H9 (cell line): ENCODE measurements around the gene VEGFC. TPM values are rescaled to one million over a fixed set of nuclear protein-coding genes. Genes with fewer than 3 reads are reported as not detected.

Source experiments
- DNase-seq: peaks from one replicate; pipeline ENCODE4 v3.0.0-alpha.2; 2017
- H2AFZ ChIP-seq: one replicate; pipeline ENCODE4 v1.6.1; 2013; ENCODE audit warnings: mild to moderate bottlenecking, low read length, control low read depth, moderate library complexity
- H2AK5ac ChIP-seq: 2 replicates; pipeline ENCODE4 v1.6.1; 2013; ENCODE audit warnings: low read length, control low read depth, mixed read lengths; ENCODE audit not compliant: insufficient read length
- H2BK120ac ChIP-seq: one replicate; pipeline ENCODE4 v1.6.1; 2013; ENCODE audit warnings: low read depth, mild to moderate bottlenecking, low read length, control low read depth, inconsistent platforms; ENCODE audit not compliant: poor library complexity, severe bottlenecking
- H2BK12ac ChIP-seq: 2 replicates; pipeline ENCODE4 v1.6.1; 2013; ENCODE audit warnings: low read length, control low read depth, mixed read lengths, low read depth; ENCODE audit not compliant: insufficient read length
- H2BK15ac ChIP-seq: 2 replicates; pipeline ENCODE4 v1.6.1; 2013; ENCODE audit warnings: low read depth, low read length, control low read depth
- H2BK20ac ChIP-seq: one replicate; pipeline ENCODE4 v1.6.1; 2013; ENCODE audit warnings: low read depth, mild to moderate bottlenecking, low read length, control low read depth, inconsistent platforms; ENCODE audit not compliant: poor library complexity, severe bottlenecking
- H2BK5ac ChIP-seq: 2 replicates; pipeline ENCODE4 v1.6.1; 2013; ENCODE audit warnings: low read length, control low read depth, mixed read lengths; ENCODE audit not compliant: insufficient read length
- H3K14ac ChIP-seq: 2 replicates; pipeline ENCODE4 v1.6.1; 2013; ENCODE audit warnings: low read length, control low read depth; ENCODE audit not compliant: insufficient read depth
- H3K18ac ChIP-seq: 2 replicates; pipeline ENCODE4 v1.6.1; 2013; ENCODE audit warnings: low read depth, mild to moderate bottlenecking, mixed read lengths, low read length, control low read depth; ENCODE audit not compliant: insufficient read length
- H3K23ac ChIP-seq: 2 replicates; pipeline ENCODE4 v1.6.1; 2013; ENCODE audit warnings: low read length, control low read depth, mixed read lengths, low read depth; ENCODE audit not compliant: insufficient read length
- H3K23me2 ChIP-seq: 2 replicates; pipeline ENCODE4 v1.6.1; 2013; ENCODE audit warnings: low read depth, mild to moderate bottlenecking, mixed read lengths, low read length, control low read depth; ENCODE audit not compliant: insufficient read length, poor library complexity, severe bottlenecking
- H3K27ac ChIP-seq: 2 replicates; pipeline ENCODE4 v1.5.1; 2013; ENCODE audit warnings: low read length, control low read depth, mixed read lengths, low read depth; ENCODE audit not compliant: insufficient read length
- H3K27me3 ChIP-seq: 2 replicates; pipeline ENCODE4 v1.6.1; 2013; ENCODE audit warnings: low read length, control low read depth, inconsistent platforms; ENCODE audit not compliant: insufficient read depth
- H3K4ac ChIP-seq: 2 replicates; pipeline ENCODE4 v1.6.1; 2013; ENCODE audit warnings: low read depth, mild to moderate bottlenecking, control low read depth, inconsistent platforms, low read length, moderate library complexity
- H3K4me1 ChIP-seq: 2 replicates; pipeline ENCODE4 v1.6.1; 2013; ENCODE audit warnings: low read length, control low read depth, inconsistent platforms; ENCODE audit not compliant: insufficient read depth
- H3K4me2 ChIP-seq: 2 replicates; pipeline ENCODE4 v1.6.1; 2013; ENCODE audit warnings: low read length, control low read depth, mixed read lengths; ENCODE audit not compliant: insufficient read length, insufficient read depth
- H3K56ac ChIP-seq: 2 replicates; pipeline ENCODE4 v1.6.1; 2013; ENCODE audit warnings: low read depth, mild to moderate bottlenecking, mixed read lengths, low read length, control low read depth; ENCODE audit not compliant: insufficient read length
- H3K79me1 ChIP-seq: 2 replicates; pipeline ENCODE4 v1.6.1; 2013; ENCODE audit warnings: low read depth, mild to moderate bottlenecking, moderate library complexity, low read length, control low read depth, inconsistent platforms; ENCODE audit not compliant: insufficient read depth, poor library complexity, severe bottlenecking
- H3K79me2 ChIP-seq: 2 replicates; pipeline ENCODE4 v1.6.1; 2013; ENCODE audit warnings: low read length, control low read depth, inconsistent platforms; ENCODE audit not compliant: insufficient read depth
- H3K9ac ChIP-seq: 2 replicates; pipeline ENCODE4 v1.6.1; 2013; ENCODE audit warnings: low read length, control low read depth, mixed read lengths; ENCODE audit not compliant: insufficient read length; ENCODE audit errors: extremely low read depth
- H3K9me3 ChIP-seq: one replicate; pipeline ENCODE4 v1.6.1; 2013; ENCODE audit warnings: low read depth, low read length, inconsistent platforms; ENCODE audit not compliant: control insufficient read depth
- H3T11ph ChIP-seq: one replicate; pipeline ENCODE4 v1.6.1; 2013; ENCODE audit warnings: mild to moderate bottlenecking, low read length, control low read depth, inconsistent platforms
- H4K20me1 ChIP-seq: one replicate; pipeline ENCODE4 v1.6.1; 2013; ENCODE audit not compliant: control insufficient read depth, insufficient read length, insufficient read depth
- H4K5ac ChIP-seq: 2 replicates; pipeline ENCODE4 v1.6.1; 2013; ENCODE audit warnings: low read depth, mild to moderate bottlenecking, mixed read lengths, low read length, control low read depth; ENCODE audit not compliant: insufficient read length
- H4K8ac ChIP-seq: replicated peaks from 2 replicates; pipeline ENCODE4 v1.6.1; 2013; ENCODE audit warnings: low read length, control low read depth, mixed read lengths, low read depth; ENCODE audit not compliant: insufficient read length
- H4K91ac ChIP-seq: 2 replicates; pipeline ENCODE4 v1.6.1; 2013; ENCODE audit warnings: low read depth, mild to moderate bottlenecking, moderate library complexity, mixed read lengths, low read length, control low read depth; ENCODE audit not compliant: insufficient read length
- H3K27ac Mint-ChIP-seq, 3 experiments: 2 replicates in 2 of 3; 3 replicates in 1 of 3; pipeline ENCODE4 v1.8.0; 2020 to 2021; ENCODE audit warnings: mixed read lengths in 3 of 3, mild to moderate bottlenecking in 1 of 3, moderate library complexity in 1 of 3
- H3K27me3 Mint-ChIP-seq: 2 replicates; pipeline ENCODE4 v1.8.0; 2021; ENCODE audit warnings: low read depth, mild to moderate bottlenecking, moderate library complexity, mixed read lengths
- H3K36me3 Mint-ChIP-seq, 3 experiments: 2 replicates in 2 of 3; 3 replicates in 1 of 3; pipeline ENCODE4 v1.8.0; 2020 to 2021; ENCODE audit warnings: low read depth in 3 of 3, mixed read lengths in 3 of 3; ENCODE audit not compliant: insufficient read depth in 1 of 3
- H3K4me1 Mint-ChIP-seq, 2 experiments: 2 replicates each; pipeline ENCODE4 v1.8.0; 2020; ENCODE audit warnings: mixed read lengths in 2 of 2
- H3K4me3 Mint-ChIP-seq, 2 experiments: 2 replicates in 1 of 2; 3 replicates in 1 of 2; pipeline ENCODE4 v1.8.0; 2020 to 2021; ENCODE audit warnings: mild to moderate bottlenecking in 2 of 2, mixed read lengths in 2 of 2, moderate library complexity in 1 of 2
- H3K9me3 Mint-ChIP-seq, 2 experiments: 2 replicates in 1 of 2; 3 replicates in 1 of 2; pipeline ENCODE4 v1.8.0; 2020; ENCODE audit warnings: mild to moderate bottlenecking in 2 of 2, mixed read lengths in 2 of 2, moderate library complexity in 1 of 2
- CTCF ChIP-seq: fragments of 200-600 bp; sonication (generic); conservative IDR thresholded peaks from 3 replicates; pipeline ENCODE4 v1.8.0; 2021; ENCODE audit warnings: antibody characterized with exemption, mild to moderate bottlenecking
- total RNA-seq: library from RNA; stranded (reverse); gene quantifications from 2 replicates; pipeline ENCODE4 v1.2.1, GENCODE V29; 2021

The VEGFC gene
- total RNA-seq, 1 experiment from 2014 or later: 0.46 TPM

GRCh38 chr4:176708771-176709311, 83.9 kb downstream of the VEGFC start:
- no peak for DNase-seq
- Mint-ChIP-seq H3K27ac (no peak overlapping the region), H3K27me3 (peaks cover 1% of the 10 kb centered on the region; the same call in 1 of the 2 replicates), H3K36me3 (peaks cover 0 to 5% (median 4%) of the 10 kb centered on the region in 3 experiments; a peak in 6 of 7 replicates), H3K4me1 (no peaks in the 10 kb centered on the region), H3K4me3 (no peak overlapping the region), H3K9me3 (peaks cover 4 to 5% of the 10 kb centered on the region in 2 experiments; a peak in 4 of 5 replicates)
- Histone ChIP-seq H3K23ac (no peak overlapping the region), H3K4me1 (no peaks in the 10 kb centered on the region), H2AFZ (no peak overlapping the region), H3K23me2 (no peaks in the 10 kb centered on the region), H2BK12ac (no peak overlapping the region), H3K4ac (no peak overlapping the region), H3K27me3 (no peaks in the 10 kb centered on the region), H2BK20ac (no peak overlapping the region), H2AK5ac (no peak overlapping the region), H4K5ac (no peak overlapping the region), H3K18ac (no peak overlapping the region), H3K56ac (no peak overlapping the region), H4K8ac (no peak overlapping the region), H4K20me1 (no peaks in the 10 kb centered on the region), H3K4me2 (no peak overlapping the region), H3K79me2 (no peaks in the 10 kb centered on the region), H4K91ac (no peak overlapping the region), H2BK15ac (no peak overlapping the region), H2BK5ac (no peak overlapping the region), H2BK120ac (no peak overlapping the region), H3T11ph (no peak overlapping the region), H3K9ac (no peak overlapping the region), H3K79me1 (no peaks in the 10 kb centered on the region), H3K14ac (no peak overlapping the region), H3K27ac (no peak overlapping the region), H3K9me3 (no peaks in the 10 kb centered on the region)
- no peak for TF ChIP-seq CTCF
